MG63 (cell line): Measurements from ENCODE around the gene ELF3. TPM values are rescaled to one million over a fixed set of nuclear protein-coding genes. Genes with fewer than 3 reads are reported as not detected.
"Not testable (repeated sequence)": the region's sequence is repeated elsewhere in the genome, so short reads cannot be mapped to it uniquely, and the experiment has no call there.

Experiments used
- DNase-seq: peaks from one replicate; pipeline ENCODE4 v3.0.0-alpha.2; 2020
- H3K27me3 ChIP-seq: fragments of 250-450 bp; sonication (Bioruptor Pico); 2 replicates; pipeline ENCODE4 v1.5.1; 2020; ENCODE audit warnings: mild to moderate bottlenecking, moderate library complexity
- H3K36me3 ChIP-seq: fragments of 250-450 bp; sonication (Bioruptor Pico); 2 replicates; pipeline ENCODE4 v1.5.1; 2020; ENCODE audit warnings: mild to moderate bottlenecking, moderate library complexity
- H3K4me3 ChIP-seq: fragments of 250-450 bp; sonication (Bioruptor Pico); 2 replicates; pipeline ENCODE4 v1.5.1; 2020; ENCODE audit warnings: mild to moderate bottlenecking, moderate library complexity
- H3K9me3 ChIP-seq: fragments of 250-450 bp; sonication (Bioruptor Pico); 2 replicates; pipeline ENCODE4 v1.5.1; 2020; ENCODE audit warnings: mild to moderate bottlenecking, moderate library complexity
- total RNA-seq: library from RNA; depleted of rRNA; stranded (reverse); fragments of >200 nt; shearing (Covaris generic); gene quantifications from 2 replicates; pipeline ENCODE4 v1.2.3, GENCODE V29; 2014; ENCODE audit warnings: low replicate concordance

The ELF3 gene
- total RNA-seq, 1 experiment from 2014 or later, result not detected

DNA sequence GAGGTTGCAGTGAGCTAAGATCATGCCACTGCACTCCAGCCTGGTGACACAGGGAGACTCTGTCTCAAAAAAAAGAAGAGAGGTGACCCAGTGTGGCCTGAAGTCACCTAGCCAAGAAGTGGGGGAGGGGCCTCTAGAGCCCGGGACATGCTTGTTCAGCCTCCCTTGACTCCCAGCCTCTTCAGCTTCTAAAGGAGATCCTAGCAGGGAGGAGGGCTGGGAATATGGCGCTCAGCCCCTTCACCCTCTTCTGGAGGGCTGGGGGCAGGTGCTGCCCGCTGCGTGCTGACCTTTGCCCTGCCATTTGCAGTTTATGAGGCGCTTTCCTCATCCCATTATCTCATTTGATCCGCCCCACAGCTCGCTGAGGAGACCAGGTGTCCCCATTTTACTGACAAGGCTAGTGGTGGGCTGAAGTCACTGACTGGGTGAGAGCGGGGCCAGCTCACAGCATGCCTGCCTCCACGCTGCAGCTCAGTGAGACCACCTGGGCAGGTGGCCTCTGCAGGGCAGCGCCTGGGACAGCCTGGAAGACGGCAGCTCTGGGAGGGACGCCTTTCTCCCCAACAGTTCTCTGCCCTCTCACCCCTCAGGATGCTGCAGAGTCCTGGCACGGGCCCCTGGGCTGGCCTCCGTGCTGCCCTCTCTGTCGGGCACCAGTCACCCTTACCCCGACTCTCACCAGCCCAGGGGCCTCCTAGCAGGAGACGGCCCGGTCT is 7.5 kb downstream of the ELF3 start:
- Histone ChIP-seq H3K27me3 (no peaks in the 10 kb centered on the region), H3K9me3 (no peaks in the 10 kb centered on the region), H3K36me3 (no peaks in the 10 kb centered on the region), H3K4me3 (no peak overlapping the region)
- no peak for DNase-seq

GRCh38 chr1:202018468-202019234 is 8.3 kb downstream of the ELF3 start:
- DNase-seq, result no peak
- H3K9me3 ChIP-seq, result no peaks in the 10 kb centered on the region
- no peaks in the 10 kb centered on the region for H3K27me3 ChIP-seq
- H3K36me3 ChIP-seq, result no peaks in the 10 kb centered on the region; the same call in 1 of the 2 replicates
- H3K4me3 ChIP-seq, result no peak overlapping the region

- DNase-seq, result peak; percentile 43
- H3K36me3 ChIP-seq, H3K27me3 ChIP-seq: not testable (repeated sequence)
Observed at GRCh38 chr1:202019235-202019558, 8.8 kb downstream of the ELF3 start.

GRCh38 chr1:202023001-202023433 is 12.6 kb downstream of the ELF3 start:
- no peak for DNase-seq
- H3K36me3 ChIP-seq, result no peaks in the 10 kb centered on the region; the same call in 1 of the 2 replicates
- no peaks in the 10 kb centered on the region for H3K9me3 ChIP-seq
- no peaks in the 10 kb centered on the region for H3K27me3 ChIP-seq
- H3K4me3 ChIP-seq, result no peak overlapping the region

More at GRCh38 chr1:202019235-202019558, 8.8 kb downstream of the ELF3 start:
- H3K4me3 ChIP-seq, H3K9me3 ChIP-seq: not testable (repeated sequence)

GRCh38 chr1:202029171-202029665 is 18.8 kb downstream of the ELF3 start:
- no peaks in the 10 kb centered on the region for H3K36me3 ChIP-seq
- no peak for DNase-seq
- H3K27me3 ChIP-seq, result no peaks in the 10 kb centered on the region
- H3K9me3 ChIP-seq, result no peaks in the 10 kb centered on the region
- H3K4me3 ChIP-seq, result no peak overlapping the region

GRCh38 chr1:202029727-202030126 is 19.3 kb downstream of the ELF3 start:
- Histone ChIP-seq H3K36me3 (no peaks in the 10 kb centered on the region), H3K4me3 (no peak overlapping the region), H3K27me3 (no peaks in the 10 kb centered on the region), H3K9me3 (no peaks in the 10 kb centered on the region)
- DNase-seq, result no peak

DNA sequence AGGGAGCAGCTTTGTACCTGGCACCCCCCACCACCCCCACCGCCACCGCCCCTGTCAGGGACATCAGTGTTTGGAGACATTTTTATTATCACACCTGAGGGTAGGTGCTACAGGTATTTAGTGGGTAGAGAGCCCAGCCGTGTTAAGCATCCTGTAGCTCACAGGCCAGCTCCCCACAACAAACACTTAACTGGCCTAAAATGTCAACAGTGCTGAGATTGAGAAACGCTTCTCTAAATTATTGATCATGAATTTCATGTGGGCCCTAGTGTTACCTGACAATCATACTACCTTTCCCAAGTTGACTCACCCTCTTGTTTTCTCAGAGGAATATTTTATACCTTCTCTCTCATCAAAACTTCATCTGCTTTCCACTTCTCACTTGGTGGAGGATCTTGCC is 21.4 kb downstream of the ELF3 start:
- no peaks in the 10 kb centered on the region for H3K9me3 ChIP-seq
- no peak overlapping the region for H3K4me3 ChIP-seq
- H3K27me3 ChIP-seq, result no peaks in the 10 kb centered on the region
- no peaks in the 10 kb centered on the region for H3K36me3 ChIP-seq
- DNase-seq, result no peak

DNA sequence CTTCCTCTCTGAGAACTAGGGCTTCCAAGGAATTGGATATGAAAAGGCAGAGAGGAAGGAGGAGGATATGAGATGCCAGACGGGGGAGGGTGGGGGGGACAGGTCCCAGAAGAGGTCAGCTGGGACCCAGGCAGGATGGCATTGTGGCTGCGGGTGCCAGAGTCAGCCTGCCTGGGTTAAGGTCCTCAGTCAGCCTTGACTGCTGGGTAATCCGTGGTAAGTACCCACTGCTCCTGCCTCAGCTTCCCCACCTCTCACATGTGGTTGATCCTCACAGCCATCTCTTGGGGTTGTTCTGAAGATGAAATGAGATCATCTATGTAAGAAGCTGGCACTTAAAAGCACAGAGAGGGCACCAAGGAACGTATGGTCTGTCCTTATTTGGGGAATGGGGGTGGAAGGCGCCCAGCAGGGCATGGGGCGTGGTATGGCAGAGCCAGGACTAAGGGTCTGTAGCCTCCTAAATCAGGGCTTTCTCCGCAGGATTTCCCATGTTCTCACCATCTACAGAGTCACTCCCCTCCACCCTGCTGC is 23.8 kb downstream of the ELF3 start:
- no peaks in the 10 kb centered on the region for H3K27me3 ChIP-seq
- H3K36me3 ChIP-seq, result no peaks in the 10 kb centered on the region
- H3K4me3 ChIP-seq, result no peak overlapping the region
- no peak for DNase-seq
- H3K9me3 ChIP-seq, result no peaks in the 10 kb centered on the region

DNA sequence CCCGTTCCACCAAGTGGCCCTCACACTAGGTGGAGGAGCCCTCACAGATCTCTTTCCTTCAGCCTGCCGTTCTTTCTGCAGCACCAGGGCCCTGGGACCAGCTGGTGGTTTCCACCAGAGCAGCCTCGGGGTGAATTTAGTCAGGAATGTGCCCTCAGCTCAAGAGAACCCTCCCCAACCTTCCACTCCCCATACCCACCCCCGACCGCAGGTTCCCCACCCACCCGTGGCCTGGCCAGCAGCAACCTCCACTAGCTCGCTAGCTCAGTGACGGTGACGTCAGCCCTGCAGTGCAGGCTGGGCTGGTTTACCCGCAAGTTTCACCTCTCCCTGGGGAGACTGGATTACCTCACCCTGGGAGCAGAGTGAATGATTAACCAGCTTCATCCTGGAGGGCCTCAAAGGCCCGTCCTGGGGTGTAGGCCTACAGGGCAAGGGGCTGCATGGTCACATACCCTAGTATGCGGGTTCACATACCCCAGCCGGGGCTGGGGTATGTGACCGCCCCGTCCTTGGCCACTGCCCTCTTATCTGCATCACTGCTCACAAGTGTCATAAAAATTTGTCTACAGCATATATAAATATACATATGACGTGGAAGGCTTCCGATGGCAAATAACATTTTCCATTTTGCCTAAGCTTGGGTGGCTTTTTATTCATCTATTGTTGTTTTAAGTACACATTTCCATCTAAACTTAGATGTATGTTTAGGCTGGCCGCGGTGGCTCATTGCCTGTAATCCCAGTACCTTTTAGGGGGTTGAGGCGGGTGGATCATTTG is 24.5 kb downstream of the ELF3 start:
- H3K27me3 ChIP-seq, result no peaks in the 10 kb centered on the region
- no peak overlapping the region for H3K4me3 ChIP-seq
- peak; percentile 99 for DNase-seq
- no peaks in the 10 kb centered on the region for H3K9me3 ChIP-seq
- H3K36me3 ChIP-seq, result no peaks in the 10 kb centered on the region

GRCh38 chr1:202036595-202037387 is 26.4 kb downstream of the ELF3 start:
- no peak overlapping the region for H3K4me3 ChIP-seq
- H3K36me3 ChIP-seq, result no peaks in the 10 kb centered on the region
- DNase-seq, result no peak

GRCh38 chr1:202037706-202038296 is 27.4 kb downstream of the ELF3 start:
- Histone ChIP-seq H3K27me3 (no peaks in the 10 kb centered on the region), H3K36me3 (no peaks in the 10 kb centered on the region), H3K9me3 (no peaks in the 10 kb centered on the region), H3K4me3 (no peak overlapping the region)
- no peak for DNase-seq

More at GRCh38 chr1:202036595-202037387, 26.4 kb downstream of the ELF3 start:
- Histone ChIP-seq H3K9me3 (no peaks in the 10 kb centered on the region), H3K27me3 (no peaks in the 10 kb centered on the region)

GRCh38 chr1:202038688-202039346 is 28.4 kb downstream of the ELF3 start:
- H3K27me3 ChIP-seq, result no peaks in the 10 kb centered on the region
- no peak overlapping the region for H3K4me3 ChIP-seq
- DNase-seq, result no peak
- no peaks in the 10 kb centered on the region for H3K9me3 ChIP-seq
- no peaks in the 10 kb centered on the region for H3K36me3 ChIP-seq

DNA sequence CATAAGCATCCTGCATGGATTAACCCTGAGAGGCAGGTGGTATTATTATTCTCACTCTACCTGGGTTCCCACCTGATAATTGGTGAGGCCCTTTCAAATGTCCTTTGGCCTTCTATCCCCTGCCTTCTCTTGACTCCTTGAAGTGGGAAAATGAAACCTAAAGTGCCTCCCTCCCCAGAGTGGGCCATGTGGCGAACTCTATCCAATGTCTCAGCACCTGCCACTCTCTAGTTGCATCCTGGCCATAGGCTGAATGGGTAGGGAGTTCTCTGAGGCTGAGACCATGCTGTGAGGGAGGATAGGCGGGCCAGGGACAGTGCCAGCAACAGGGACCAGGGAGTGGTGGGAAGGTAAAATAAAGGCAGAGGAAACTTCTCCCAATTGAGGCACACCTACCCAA is 35.3 kb downstream of the ELF3 start:
- no peak for DNase-seq
- no peaks in the 10 kb centered on the region for H3K9me3 ChIP-seq
- no peaks in the 10 kb centered on the region for H3K36me3 ChIP-seq

DNA sequence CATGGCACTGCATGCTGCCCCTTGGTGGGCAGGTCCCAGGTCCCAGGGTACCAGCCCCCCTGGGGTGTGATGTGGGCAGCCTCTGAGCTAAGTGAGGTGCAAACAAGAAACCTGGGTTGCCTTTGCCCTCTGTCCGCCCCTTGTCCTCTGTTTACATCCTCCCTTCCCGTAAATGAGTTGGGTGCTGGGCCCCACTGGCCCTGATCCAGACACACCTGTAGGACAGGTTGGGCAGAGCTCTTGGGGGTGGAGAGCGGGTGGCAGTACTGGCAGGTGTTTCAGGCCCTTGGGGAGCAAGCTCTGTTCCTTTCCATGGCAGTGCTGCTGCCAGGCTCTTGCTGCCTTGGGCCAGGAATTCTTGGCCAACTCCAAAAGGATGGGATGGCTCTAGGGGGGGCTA is 35.8 kb downstream of the ELF3 start:
- no peak for DNase-seq
- H3K4me3 ChIP-seq, result no peak overlapping the region
- H3K36me3 ChIP-seq, result no peaks in the 10 kb centered on the region
- H3K9me3 ChIP-seq, result no peaks in the 10 kb centered on the region
- no peaks in the 10 kb centered on the region for H3K27me3 ChIP-seq

More for the DNA sequence above, 35.3 kb downstream of the ELF3 start:
- H3K27me3 ChIP-seq, result no peaks in the 10 kb centered on the region
- no peak overlapping the region for H3K4me3 ChIP-seq
